Right renal cortex interstitium (tissue), 3 donors: ENCODE data around the gene CFAP46. TPM values are rescaled to one million over a fixed set of nuclear protein-coding genes. Genes with fewer than 3 reads are reported as not detected.
"Not testable (repeated sequence)": the region's sequence is repeated elsewhere in the genome, so short reads cannot be mapped to it uniquely, and the experiment has no call there.

Source experiments
- DNase-seq, 3 donors: peaks; one replicate each; pipeline ENCODE4 v3.0.0-alpha.2; 2013; ENCODE audit warnings: low read depth in 3 of 3, low spot score in 2 of 3
- polyA plus RNA-seq, 3 donors: library from polyadenylated mRNA; unstranded; fragments of 120-200 nt; gene quantifications; one replicate each; pipeline ENCODE4 v1.2.1, GENCODE V29; 2013; ENCODE audit not compliant: insufficient read length in 3 of 3

The CFAP46 gene
- polyA plus RNA-seq, 3 donors: 6.1 to 7.8 (median 6.7) TPM

GRCh38 chr10:132835848-132836233, 106.5 kb downstream of the CFAP46 start:
- DNase-seq: no peak

GRCh38 chr10:132834891-132835847, 107.2 kb downstream of the CFAP46 start:
- no peak for DNase-seq

GRCh38 chr10:132834311-132834761, 108.0 kb downstream of the CFAP46 start:
- DNase-seq: no peak

- DNase-seq: no peak
These were observed 108.8 kb downstream of the CFAP46 start for GRCh38 chr10:132833421-132834111.

GRCh38 chr10:132832186-132832969, 110.0 kb downstream of the CFAP46 start:
- DNase-seq: no peak

GRCh38 chr10:132829403-132829802, 113.0 kb downstream of the CFAP46 start:
- DNase-seq: no peak

GRCh38 chr10:132828681-132829080, 113.7 kb downstream of the CFAP46 start:
- no peak for DNase-seq

- no peak for DNase-seq
These were observed 114.4 kb downstream of the CFAP46 start for GRCh38 chr10:132827861-132828539.

GRCh38 chr10:132827423-132827789, 115.0 kb downstream of the CFAP46 start:
- DNase-seq: no peak

- no peak for DNase-seq
These were observed 115.6 kb downstream of the CFAP46 start for GRCh38 chr10:132826524-132827422.

GRCh38 chr10:132825783-132826523, 116.4 kb downstream of the CFAP46 start:
- DNase-seq: not testable (repeated sequence)

GRCh38 chr10:132820056-132820455, 122.3 kb downstream of the CFAP46 start:
- no peak for DNase-seq

GRCh38 chr10:132817701-132818211, 124.6 kb downstream of the CFAP46 start:
- DNase-seq: no peak

GRCh38 chr10:132816718-132817117, 125.7 kb downstream of the CFAP46 start:
- DNase-seq: no peak

GRCh38 chr10:132815168-132815857, 127.1 kb downstream of the CFAP46 start:
- DNase-seq: no peak

GRCh38 chr10:132814469-132814856, 127.9 kb downstream of the CFAP46 start:
- DNase-seq: no peak

- DNase-seq: no peak
These were observed 128.6 kb downstream of the CFAP46 start for GRCh38 chr10:132813560-132814468.
